Activated naive CD4-positive, alpha-beta T cell treated with anti-CD3 and anti-CD28 coated beads for 36 hours (primary cell): ENCODE results near the gene UBE4B. TPM values are rescaled to one million over a fixed set of nuclear protein-coding genes. Genes with fewer than 3 reads are reported as not detected.

Experiments
- CTCF ChIA-PET: fragments of 350-600 bp; sonication (Branson Sonifier 250); formaldehyde crosslinking; loops from one replicate; lab custom pipeline; 2021; ENCODE audit warnings: antibody characterized with exemption; lab: Charles Lee
- DNase-seq: peaks from one replicate; pipeline ENCODE4 v3.0.0-alpha.2; 2020
- H3K27ac Mint-ChIP-seq: one replicate; pipeline ENCODE4 v1.8.0; 2021; ENCODE audit warnings: mild to moderate bottlenecking, mixed read lengths
- H3K27me3 Mint-ChIP-seq: one replicate; pipeline ENCODE4 v1.8.0; 2021; ENCODE audit warnings: low read depth, mixed read lengths
- H3K36me3 Mint-ChIP-seq: one replicate; pipeline ENCODE4 v1.8.0; 2021; ENCODE audit warnings: low read depth, mixed read lengths
- H3K4me1 Mint-ChIP-seq: one replicate; pipeline ENCODE4 v1.8.0; 2021; ENCODE audit warnings: low read depth, mixed read lengths
- H3K4me3 Mint-ChIP-seq: one replicate; pipeline ENCODE4 v1.8.0; 2021; ENCODE audit warnings: mild to moderate bottlenecking, moderate library complexity, mixed read lengths
- H3K9me3 Mint-ChIP-seq: one replicate; pipeline ENCODE4 v1.8.0; 2021; ENCODE audit warnings: mixed read lengths
- intact Hi-C: fragments of 100-400 bp; cut with micrococcal nuclease; formaldehyde crosslinking; loops from one replicate; pipeline ENCODE4 v1.15.1; 2023
- total RNA-seq, 2 experiments: library from RNA; stranded (reverse); gene quantifications; one replicate each; pipeline ENCODE4 v1.2.3, GENCODE V29; 2021

UBE4B gene
- total RNA-seq, 2 experiments from 2014 or later = 20.1 to 21.3 TPM

GRCh38 chr1:10075732-10076131, 43.0 kb downstream of the UBE4B start:
- no peak overlapping the region for H3K27ac Mint-ChIP-seq
- no peaks in the 10 kb centered on the region for H3K9me3 Mint-ChIP-seq
- CTCF ChIA-PET = no interaction called here
- DNase-seq = no peak
- peaks cover 12% of the 10 kb centered on the region for H3K4me1 Mint-ChIP-seq
- peaks cover 10% of the 10 kb centered on the region for H3K36me3 Mint-ChIP-seq
- intact Hi-C loops = no loop called here
- H3K4me3 Mint-ChIP-seq = no peak overlapping the region
- no peaks in the 10 kb centered on the region for H3K27me3 Mint-ChIP-seq

GRCh38 chr1:10078494-10078893, 45.7 kb downstream of the UBE4B start:
- H3K4me1 Mint-ChIP-seq = peaks cover 12% of the 10 kb centered on the region

DNA sequence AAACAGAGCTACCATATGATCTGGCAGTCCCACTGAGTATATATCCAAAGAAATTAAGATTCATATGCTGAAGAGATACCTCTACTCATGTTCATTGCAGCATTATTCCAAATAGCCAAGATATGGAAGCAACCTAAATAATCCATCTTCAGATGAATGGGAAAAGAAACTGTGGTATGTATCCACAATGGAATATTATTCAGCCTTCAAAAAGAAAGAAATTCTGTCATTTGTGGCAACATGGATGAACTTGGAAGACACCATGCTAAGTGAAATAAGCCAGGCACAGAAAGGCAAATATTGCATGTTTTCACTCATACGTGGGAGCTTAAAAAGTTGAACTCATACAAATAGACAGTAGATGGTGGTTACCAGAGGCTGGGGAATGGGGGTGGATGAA, 47.8 kb downstream of the UBE4B start:
- intact Hi-C loops = no loop called here
- no peak for DNase-seq
- H3K9me3 Mint-ChIP-seq = no peaks in the 10 kb centered on the region
- H3K36me3 Mint-ChIP-seq = peaks cover 9% of the 10 kb centered on the region
- H3K4me1 Mint-ChIP-seq = no peaks in the 10 kb centered on the region
- H3K27ac Mint-ChIP-seq = no peak overlapping the region
- CTCF ChIA-PET = no interaction called here
- H3K4me3 Mint-ChIP-seq = no peak overlapping the region
- H3K27me3 Mint-ChIP-seq = no peaks in the 10 kb centered on the region

More at GRCh38 chr1:10078494-10078893, 45.7 kb downstream of the UBE4B start:
- Mint-ChIP-seq H3K27me3 (no peaks in the 10 kb centered on the region), H3K36me3 (peaks cover 13% of the 10 kb centered on the region), H3K4me3 (no peak overlapping the region), H3K27ac (no peak overlapping the region), H3K9me3 (no peaks in the 10 kb centered on the region)
- no peak for DNase-seq
- CTCF ChIA-PET = no interaction called here
- intact Hi-C loops = no loop called here

DNA sequence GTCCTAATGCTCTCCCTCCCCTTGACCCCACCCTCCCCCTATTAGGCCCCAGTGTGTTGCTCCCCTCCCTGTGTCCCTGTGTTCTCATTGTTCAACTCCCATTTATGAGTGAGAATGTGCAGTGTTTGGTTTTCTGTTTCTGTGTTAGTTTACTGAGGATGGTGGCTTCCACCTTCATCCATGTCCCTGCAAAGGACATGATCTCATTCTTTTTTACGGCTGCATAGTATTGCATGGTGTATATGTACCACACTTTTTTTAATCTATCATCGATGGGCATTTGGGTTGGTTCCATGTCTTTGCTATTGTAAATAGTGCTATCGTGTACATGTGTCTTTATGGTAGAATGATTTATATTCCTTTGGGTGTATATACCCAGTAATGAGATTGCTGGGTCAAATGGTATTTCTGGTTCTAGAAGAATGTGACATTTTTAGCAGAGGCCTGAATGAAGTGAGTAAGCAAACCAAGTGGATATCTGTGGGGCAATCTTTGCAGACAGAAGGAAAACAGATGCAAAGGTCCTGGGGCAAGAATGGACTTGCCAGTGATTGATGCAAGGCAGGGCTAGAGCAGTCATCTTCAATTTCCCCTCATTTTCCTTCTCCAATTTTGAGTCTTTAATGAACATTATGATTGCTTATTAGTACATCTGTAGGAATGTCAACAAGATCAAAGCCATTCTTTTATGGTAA, 50.2 kb downstream of the UBE4B start:
- no peak for DNase-seq
- Mint-ChIP-seq H3K4me1 (no peaks in the 10 kb centered on the region), H3K27me3 (no peaks in the 10 kb centered on the region), H3K36me3 (peaks cover 9% of the 10 kb centered on the region), H3K4me3 (no peak overlapping the region), H3K9me3 (no peaks in the 10 kb centered on the region), H3K27ac (no peak overlapping the region)
- intact Hi-C loops = no loop called here
- CTCF ChIA-PET = no interaction called here

GRCh38 chr1:10084045-10084444, 51.3 kb downstream of the UBE4B start:
- intact Hi-C loops = no loop called here
- no peak overlapping the region for H3K4me3 Mint-ChIP-seq
- H3K9me3 Mint-ChIP-seq = no peaks in the 10 kb centered on the region
- CTCF ChIA-PET = no interaction called here
- peaks cover 9% of the 10 kb centered on the region for H3K36me3 Mint-ChIP-seq
- H3K27ac Mint-ChIP-seq = no peak overlapping the region
- H3K4me1 Mint-ChIP-seq = no peaks in the 10 kb centered on the region
- no peak for DNase-seq
- no peaks in the 10 kb centered on the region for H3K27me3 Mint-ChIP-seq

GRCh38 chr1:10085076-10085475, 52.3 kb downstream of the UBE4B start:
- Mint-ChIP-seq H3K4me1 (no peaks in the 10 kb centered on the region), H3K27me3 (no peaks in the 10 kb centered on the region), H3K4me3 (no peak overlapping the region), H3K27ac (no peak overlapping the region), H3K36me3 (peaks cover 7% of the 10 kb centered on the region), H3K9me3 (no peaks in the 10 kb centered on the region)
- intact Hi-C loops = no loop called here
- CTCF ChIA-PET = interaction anchor here (0.6 kb wide), 2 partner anchors 136 to 301 kb away, joined by 3 to 5 read pairs; no protein-coding TSS in a partner anchor
- no peak for DNase-seq

- Mint-ChIP-seq H3K4me1 (no peaks in the 10 kb centered on the region), H3K9me3 (no peaks in the 10 kb centered on the region), H3K4me3 (no peak overlapping the region), H3K27ac (no peak overlapping the region), H3K27me3 (no peaks in the 10 kb centered on the region), H3K36me3 (peaks cover 2% of the 10 kb centered on the region)
- intact Hi-C loops = no loop called here
- DNase-seq = no peak
- CTCF ChIA-PET = no interaction called here
Measured at GRCh38 chr1:10087210-10087609, 54.5 kb downstream of the UBE4B start.

- CTCF ChIA-PET = no interaction called here
- H3K27me3 Mint-ChIP-seq = no peaks in the 10 kb centered on the region
- no peak overlapping the region for H3K4me3 Mint-ChIP-seq
- intact Hi-C loops = no loop called here
- H3K4me1 Mint-ChIP-seq = no peaks in the 10 kb centered on the region
- no peak for DNase-seq
- peaks cover 18% of the 10 kb centered on the region for H3K36me3 Mint-ChIP-seq
- no peaks in the 10 kb centered on the region for H3K9me3 Mint-ChIP-seq
- H3K27ac Mint-ChIP-seq = no peak overlapping the region
Measured at GRCh38 chr1:10101929-10102328, 69.2 kb downstream of the UBE4B start.

- H3K4me1 Mint-ChIP-seq = no peaks in the 10 kb centered on the region
- H3K9me3 Mint-ChIP-seq = no peaks in the 10 kb centered on the region
- DNase-seq = no peak
- H3K4me3 Mint-ChIP-seq = no peak overlapping the region
- no peaks in the 10 kb centered on the region for H3K27me3 Mint-ChIP-seq
- CTCF ChIA-PET = no interaction called here
- peaks cover 22% of the 10 kb centered on the region for H3K36me3 Mint-ChIP-seq
- no peak overlapping the region for H3K27ac Mint-ChIP-seq
- intact Hi-C loops = no loop called here
Measured at GRCh38 chr1:10103193-10103592, 70.4 kb downstream of the UBE4B start.

DNA sequence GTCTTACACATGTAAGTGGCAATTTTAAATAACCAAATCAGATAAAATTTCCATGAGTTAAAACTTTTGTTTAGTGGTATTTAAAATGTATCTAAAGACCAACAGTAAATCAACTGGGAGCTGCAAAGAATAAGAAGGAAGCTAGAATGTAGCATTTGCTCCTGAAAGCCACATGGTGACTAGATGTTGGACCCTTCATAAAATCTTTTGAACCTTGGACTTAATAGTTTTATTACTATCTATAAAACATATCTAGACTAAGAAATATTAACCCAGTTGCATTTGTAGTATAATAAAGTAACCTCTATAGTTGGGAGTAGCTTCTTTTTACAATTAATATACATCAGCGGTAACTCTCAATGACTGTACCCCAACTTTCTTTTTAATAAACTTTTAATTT, 72.1 kb downstream of the UBE4B start:
- H3K27me3 Mint-ChIP-seq = no peaks in the 10 kb centered on the region
- CTCF ChIA-PET = interaction anchor here (0.7 kb wide), 1 partner anchor 233 kb away, joined by 3 read pairs; no protein-coding TSS in a partner anchor

DNA sequence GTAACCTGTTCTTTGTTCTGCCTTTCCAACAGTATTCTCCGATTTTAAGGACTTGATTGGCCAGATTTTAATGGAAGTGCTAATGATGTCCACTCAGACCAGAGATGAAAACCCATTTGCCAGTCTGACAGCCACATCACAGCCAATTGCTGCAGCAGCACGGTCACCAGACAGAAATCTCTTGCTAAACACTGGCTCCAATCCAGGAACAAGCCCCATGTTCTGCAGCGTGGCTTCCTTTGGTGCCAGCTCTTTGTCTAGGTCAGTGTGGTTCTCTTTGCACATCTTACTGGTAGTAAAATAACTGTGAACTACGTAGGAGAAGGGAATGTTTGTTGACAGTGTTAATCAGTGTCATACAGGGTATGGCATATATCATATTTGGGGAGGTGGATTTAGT, 72.7 kb downstream of the UBE4B start:
- H3K4me3 Mint-ChIP-seq = no peak overlapping the region
- DNase-seq = no peak
- peaks cover 21% of the 10 kb centered on the region for H3K36me3 Mint-ChIP-seq
- no peaks in the 10 kb centered on the region for H3K9me3 Mint-ChIP-seq
- CTCF ChIA-PET = no interaction called here
- H3K27ac Mint-ChIP-seq = no peak overlapping the region
- H3K27me3 Mint-ChIP-seq = no peaks in the 10 kb centered on the region
- intact Hi-C loops = no loop called here
- H3K4me1 Mint-ChIP-seq = no peaks in the 10 kb centered on the region

More for the DNA sequence above, 72.1 kb downstream of the UBE4B start:
- Mint-ChIP-seq H3K27ac (no peak overlapping the region), H3K36me3 (peaks cover 18% of the 10 kb centered on the region), H3K9me3 (no peaks in the 10 kb centered on the region), H3K4me3 (no peak overlapping the region), H3K4me1 (no peaks in the 10 kb centered on the region)
- intact Hi-C loops = no loop called here
- no peak for DNase-seq

- CTCF ChIA-PET = no interaction called here
- peaks cover 21% of the 10 kb centered on the region for H3K36me3 Mint-ChIP-seq
- H3K27me3 Mint-ChIP-seq = no peaks in the 10 kb centered on the region
- H3K27ac Mint-ChIP-seq = no peak overlapping the region
- DNase-seq = no peak
- H3K4me1 Mint-ChIP-seq = no peaks in the 10 kb centered on the region
- no peaks in the 10 kb centered on the region for H3K9me3 Mint-ChIP-seq
- intact Hi-C loops = no loop called here
- no peak overlapping the region for H3K4me3 Mint-ChIP-seq
Measured at GRCh38 chr1:10106241-10106640, 73.5 kb downstream of the UBE4B start.

GRCh38 chr1:10106756-10107475, 74.2 kb downstream of the UBE4B start:
- intact Hi-C loops = no loop called here
- CTCF ChIA-PET = no interaction called here
- H3K36me3 Mint-ChIP-seq = peaks cover 21% of the 10 kb centered on the region

More at GRCh38 chr1:10106756-10107475, 74.2 kb downstream of the UBE4B start:
- H3K27me3 Mint-ChIP-seq = no peaks in the 10 kb centered on the region
- no peaks in the 10 kb centered on the region for H3K9me3 Mint-ChIP-seq
- DNase-seq = no peak
- H3K27ac Mint-ChIP-seq = peak overlapping the region; percentile 7
- H3K4me3 Mint-ChIP-seq = no peak overlapping the region
- no peaks in the 10 kb centered on the region for H3K4me1 Mint-ChIP-seq
